Measurements from ENCODE around the gene SLC2A6. TPM values are rescaled to one million over a fixed set of nuclear protein-coding genes. Genes with fewer than 3 reads are reported as not detected.
"Not testable (repeated sequence)": the region's sequence is repeated elsewhere in the genome, so short reads cannot be mapped to it uniquely, and the experiment has no call there.

Gene SLC2A6
- total RNA-seq, 1 donor from 2014 or later = 0.52 TPM

GRCh38 chr9:133456409-133456808 lies 22.5 kb downstream of the SLC2A6 start:
- Histone ChIP-seq H3K9me3 (ENCODE audit: control insufficient read depth in 3 of 3, low read length in 3 of 3) (no peaks in the 10 kb centered on the region), H3K4me1 (ENCODE audit: control insufficient read depth in 3 of 3, insufficient read depth in 3 of 3, low read length in 3 of 3) (peaks cover 18 to 20% (median 20%) of the 10 kb centered on the region in 3 donors), H3K27me3 (ENCODE audit: control insufficient read depth in 3 of 3, insufficient read depth in 3 of 3, low read length in 3 of 3) (no peaks in the 10 kb centered on the region)

GRCh38 chr9:133455936-133456335 lies 23.0 kb downstream of the SLC2A6 start:
- H3K27ac ChIP-seq (ENCODE audit: low read depth, low read length) = no peak overlapping the region
- H3K4me3 ChIP-seq (ENCODE audit: low read length in 3 of 3) = no peak overlapping the region
- H3K9me3 ChIP-seq (ENCODE audit: control insufficient read depth in 3 of 3, low read length in 3 of 3) = no peaks in the 10 kb centered on the region
- no peaks in the 10 kb centered on the region for H3K27me3 ChIP-seq (ENCODE audit: control insufficient read depth in 3 of 3, insufficient read depth in 3 of 3, low read length in 3 of 3)
- H3K36me3 ChIP-seq (ENCODE audit: control insufficient read depth in 3 of 3, insufficient read depth in 3 of 3, low read length in 3 of 3) = peaks cover 3 to 9% (median 3%) of the 10 kb centered on the region in 3 donors
- peaks cover 14 to 16% (median 16%) of the 10 kb centered on the region in 3 donors for H3K4me1 ChIP-seq (ENCODE audit: control insufficient read depth in 3 of 3, insufficient read depth in 3 of 3, low read length in 3 of 3)
- H3K9ac ChIP-seq (ENCODE audit: low read depth in 1 of 3, low read length in 3 of 3) = no peak overlapping the region

More at GRCh38 chr9:133456409-133456808, 22.5 kb downstream of the SLC2A6 start:
- Histone ChIP-seq H3K4me3 (ENCODE audit: low read length in 3 of 3) (no peak overlapping the region), H3K27ac (ENCODE audit: low read depth, low read length) (no peak overlapping the region), H3K36me3 (ENCODE audit: control insufficient read depth in 3 of 3, insufficient read depth in 3 of 3, low read length in 3 of 3) (peaks cover 3 to 9% (median 3%) of the 10 kb centered on the region in 3 donors), H3K9ac (ENCODE audit: low read depth in 1 of 3, low read length in 3 of 3) (no peak overlapping the region)

- H3K9me3 ChIP-seq (ENCODE audit: control insufficient read depth in 3 of 3, low read length in 3 of 3) = no peaks in the 10 kb centered on the region
- no peak overlapping the region for H3K4me3 ChIP-seq (ENCODE audit: low read length in 3 of 3)
- H3K9ac ChIP-seq (ENCODE audit: low read depth in 1 of 3, low read length in 3 of 3) = no peak overlapping the region
- peaks cover 8 to 10% (median 10%) of the 10 kb centered on the region in 3 donors for H3K4me1 ChIP-seq (ENCODE audit: control insufficient read depth in 3 of 3, insufficient read depth in 3 of 3, low read length in 3 of 3)
- H3K27ac ChIP-seq (ENCODE audit: low read depth, low read length) = no peak overlapping the region
- peaks cover 3 to 9% (median 3%) of the 10 kb centered on the region in 3 donors for H3K36me3 ChIP-seq (ENCODE audit: control insufficient read depth in 3 of 3, insufficient read depth in 3 of 3, low read length in 3 of 3)
- H3K27me3 ChIP-seq (ENCODE audit: control insufficient read depth in 3 of 3, insufficient read depth in 3 of 3, low read length in 3 of 3) = no peaks in the 10 kb centered on the region
Measured at GRCh38 chr9:133454943-133455673, 23.8 kb downstream of the SLC2A6 start.

GRCh38 chr9:133454325-133454724 lies 24.6 kb downstream of the SLC2A6 start:
- Histone ChIP-seq H3K27me3 (ENCODE audit: control insufficient read depth in 3 of 3, insufficient read depth in 3 of 3, low read length in 3 of 3) (no peaks in the 10 kb centered on the region), H3K36me3 (ENCODE audit: control insufficient read depth in 3 of 3, insufficient read depth in 3 of 3, low read length in 3 of 3) (peaks cover 3 to 9% (median 3%) of the 10 kb centered on the region in 3 donors), H3K27ac (ENCODE audit: low read depth, low read length) (no peak overlapping the region), H3K4me1 (ENCODE audit: control insufficient read depth in 3 of 3, insufficient read depth in 3 of 3, low read length in 3 of 3) (peaks cover 7 to 10% (median 9%) of the 10 kb centered on the region in 3 donors), H3K9ac (ENCODE audit: low read depth in 1 of 3, low read length in 3 of 3) (no peak overlapping the region), H3K9me3 (ENCODE audit: control insufficient read depth in 3 of 3, low read length in 3 of 3) (no peaks in the 10 kb centered on the region), H3K4me3 (ENCODE audit: low read length in 3 of 3) (no peak overlapping the region)

- Histone ChIP-seq H3K27ac (ENCODE audit: low read depth, low read length) (no peak overlapping the region), H3K27me3 (ENCODE audit: control insufficient read depth in 3 of 3, insufficient read depth in 3 of 3, low read length in 3 of 3) (no peaks in the 10 kb centered on the region), H3K9me3 (ENCODE audit: control insufficient read depth in 3 of 3, low read length in 3 of 3) (no peaks in the 10 kb centered on the region), H3K36me3 (ENCODE audit: control insufficient read depth in 3 of 3, insufficient read depth in 3 of 3, low read length in 3 of 3) (peaks cover 3 to 9% (median 3%) of the 10 kb centered on the region in 3 donors), H3K4me1 (ENCODE audit: control insufficient read depth in 3 of 3, insufficient read depth in 3 of 3, low read length in 3 of 3) (peaks cover under 1 to 3% (median 2%) of the 10 kb centered on the region in 3 donors), H3K4me3 (ENCODE audit: low read length in 3 of 3) (no peak overlapping the region), H3K9ac (ENCODE audit: low read depth in 1 of 3, low read length in 3 of 3) (no peak overlapping the region)
Measured at GRCh38 chr9:133453651-133454050, 25.2 kb downstream of the SLC2A6 start.

GRCh38 chr9:133452562-133452961 lies 26.3 kb downstream of the SLC2A6 start:
- no peaks in the 10 kb centered on the region for H3K27me3 ChIP-seq (ENCODE audit: control insufficient read depth in 3 of 3, insufficient read depth in 3 of 3, low read length in 3 of 3)
- no peak overlapping the region for H3K4me3 ChIP-seq (ENCODE audit: low read length in 3 of 3)
- no peaks in the 10 kb centered on the region for H3K9me3 ChIP-seq (ENCODE audit: control insufficient read depth in 3 of 3, low read length in 3 of 3)
- no peaks in the 10 kb centered on the region for H3K4me1 ChIP-seq (ENCODE audit: control insufficient read depth in 3 of 3, insufficient read depth in 3 of 3, low read length in 3 of 3)
- no peak overlapping the region for H3K9ac ChIP-seq (ENCODE audit: low read depth in 1 of 3, low read length in 3 of 3)
- no peak overlapping the region for H3K27ac ChIP-seq (ENCODE audit: low read depth, low read length)
- peaks cover 3 to 9% (median 3%) of the 10 kb centered on the region in 3 donors for H3K36me3 ChIP-seq (ENCODE audit: control insufficient read depth in 3 of 3, insufficient read depth in 3 of 3, low read length in 3 of 3)

- H3K36me3 ChIP-seq (ENCODE audit: control insufficient read depth in 3 of 3, insufficient read depth in 3 of 3, low read length in 3 of 3); H3K9ac ChIP-seq (ENCODE audit: low read depth in 1 of 3, low read length in 3 of 3); H3K4me1 ChIP-seq (ENCODE audit: control insufficient read depth in 3 of 3, insufficient read depth in 3 of 3, low read length in 3 of 3); H3K27me3 ChIP-seq (ENCODE audit: control insufficient read depth in 3 of 3, insufficient read depth in 3 of 3, low read length in 3 of 3); H3K9me3 ChIP-seq (ENCODE audit: control insufficient read depth in 3 of 3, low read length in 3 of 3); H3K27ac ChIP-seq (ENCODE audit: low read depth, low read length); H3K4me3 ChIP-seq (ENCODE audit: low read length in 3 of 3): not testable (repeated sequence)
Measured at GRCh38 chr9:133451865-133452264, 27.0 kb downstream of the SLC2A6 start.

- H3K27me3 ChIP-seq (ENCODE audit: control insufficient read depth in 3 of 3, insufficient read depth in 3 of 3, low read length in 3 of 3) = no peaks in the 10 kb centered on the region
- H3K9ac ChIP-seq (ENCODE audit: low read depth in 1 of 3, low read length in 3 of 3) = no peak overlapping the region
- H3K27ac ChIP-seq (ENCODE audit: low read depth, low read length) = no peak overlapping the region
- no peak overlapping the region for H3K4me3 ChIP-seq (ENCODE audit: low read length in 3 of 3)
- no peaks in the 10 kb centered on the region for H3K9me3 ChIP-seq (ENCODE audit: control insufficient read depth in 3 of 3, low read length in 3 of 3)
- peaks cover 0 to 5% (median 0%) of the 10 kb centered on the region in 3 donors for H3K36me3 ChIP-seq (ENCODE audit: control insufficient read depth in 3 of 3, insufficient read depth in 3 of 3, low read length in 3 of 3)
- no peaks in the 10 kb centered on the region for H3K4me1 ChIP-seq (ENCODE audit: control insufficient read depth in 3 of 3, insufficient read depth in 3 of 3, low read length in 3 of 3)
Measured at GRCh38 chr9:133449760-133450159, 29.1 kb downstream of the SLC2A6 start.

- no peaks in the 10 kb centered on the region for H3K27me3 ChIP-seq (ENCODE audit: control insufficient read depth in 3 of 3, insufficient read depth in 3 of 3, low read length in 3 of 3)
Measured at GRCh38 chr9:133448487-133448972, 30.4 kb downstream of the SLC2A6 start.

GRCh38 chr9:133445293-133445969 lies 33.5 kb downstream of the SLC2A6 start:
- Histone ChIP-seq H3K9me3 (ENCODE audit: control insufficient read depth in 3 of 3, low read length in 3 of 3) (no peaks in the 10 kb centered on the region), H3K9ac (ENCODE audit: low read depth in 1 of 3, low read length in 3 of 3) (no peak overlapping the region), H3K27ac (ENCODE audit: low read depth, low read length) (no peak overlapping the region), H3K27me3 (ENCODE audit: control insufficient read depth in 3 of 3, insufficient read depth in 3 of 3, low read length in 3 of 3) (no peaks in the 10 kb centered on the region), H3K36me3 (ENCODE audit: control insufficient read depth in 3 of 3, insufficient read depth in 3 of 3, low read length in 3 of 3) (peaks cover 2 to 4% (median 2%) of the 10 kb centered on the region in 3 donors), H3K4me1 (ENCODE audit: control insufficient read depth in 3 of 3, insufficient read depth in 3 of 3, low read length in 3 of 3) (no peaks in the 10 kb centered on the region), H3K4me3 (ENCODE audit: low read length in 3 of 3) (no peak overlapping the region)

More at GRCh38 chr9:133448487-133448972, 30.4 kb downstream of the SLC2A6 start:
- H3K36me3 ChIP-seq (ENCODE audit: control insufficient read depth in 3 of 3, insufficient read depth in 3 of 3, low read length in 3 of 3) = no peaks in the 10 kb centered on the region
- no peaks in the 10 kb centered on the region for H3K9me3 ChIP-seq (ENCODE audit: control insufficient read depth in 3 of 3, low read length in 3 of 3)
- H3K27ac ChIP-seq (ENCODE audit: low read depth, low read length) = no peak overlapping the region
- H3K9ac ChIP-seq (ENCODE audit: low read depth in 1 of 3, low read length in 3 of 3) = no peak overlapping the region
- no peak overlapping the region for H3K4me3 ChIP-seq (ENCODE audit: low read length in 3 of 3)
- H3K4me1 ChIP-seq (ENCODE audit: control insufficient read depth in 3 of 3, insufficient read depth in 3 of 3, low read length in 3 of 3) = no peaks in the 10 kb centered on the region
